H9 (cell line): ENCODE results near the gene SP3. TPM values are rescaled to one million over a fixed set of nuclear protein-coding genes. Genes with fewer than 3 reads are reported as not detected.

Source experiments
- DNase-seq: peaks from one replicate; pipeline ENCODE4 v3.0.0-alpha.2; 2017
- H2AFZ ChIP-seq: one replicate; pipeline ENCODE4 v1.6.1; 2013; ENCODE audit warnings: mild to moderate bottlenecking, low read length, control low read depth, moderate library complexity
- H2AK5ac ChIP-seq: 2 replicates; pipeline ENCODE4 v1.6.1; 2013; ENCODE audit warnings: low read length, control low read depth, mixed read lengths; ENCODE audit not compliant: insufficient read length
- H2BK120ac ChIP-seq: one replicate; pipeline ENCODE4 v1.6.1; 2013; ENCODE audit warnings: low read depth, mild to moderate bottlenecking, low read length, control low read depth, inconsistent platforms; ENCODE audit not compliant: poor library complexity, severe bottlenecking
- H2BK12ac ChIP-seq: 2 replicates; pipeline ENCODE4 v1.6.1; 2013; ENCODE audit warnings: low read length, control low read depth, mixed read lengths, low read depth; ENCODE audit not compliant: insufficient read length
- H2BK15ac ChIP-seq: 2 replicates; pipeline ENCODE4 v1.6.1; 2013; ENCODE audit warnings: low read depth, low read length, control low read depth
- H2BK20ac ChIP-seq: one replicate; pipeline ENCODE4 v1.6.1; 2013; ENCODE audit warnings: low read depth, mild to moderate bottlenecking, low read length, control low read depth, inconsistent platforms; ENCODE audit not compliant: poor library complexity, severe bottlenecking
- H2BK5ac ChIP-seq: 2 replicates; pipeline ENCODE4 v1.6.1; 2013; ENCODE audit warnings: low read length, control low read depth, mixed read lengths; ENCODE audit not compliant: insufficient read length
- H3K14ac ChIP-seq: 2 replicates; pipeline ENCODE4 v1.6.1; 2013; ENCODE audit warnings: low read length, control low read depth; ENCODE audit not compliant: insufficient read depth
- H3K18ac ChIP-seq: 2 replicates; pipeline ENCODE4 v1.6.1; 2013; ENCODE audit warnings: low read depth, mild to moderate bottlenecking, mixed read lengths, low read length, control low read depth; ENCODE audit not compliant: insufficient read length
- H3K23ac ChIP-seq: 2 replicates; pipeline ENCODE4 v1.6.1; 2013; ENCODE audit warnings: low read length, control low read depth, mixed read lengths, low read depth; ENCODE audit not compliant: insufficient read length
- H3K23me2 ChIP-seq: 2 replicates; pipeline ENCODE4 v1.6.1; 2013; ENCODE audit warnings: low read depth, mild to moderate bottlenecking, mixed read lengths, low read length, control low read depth; ENCODE audit not compliant: insufficient read length, poor library complexity, severe bottlenecking
- H3K27ac ChIP-seq: 2 replicates; pipeline ENCODE4 v1.5.1; 2013; ENCODE audit warnings: low read length, control low read depth, mixed read lengths, low read depth; ENCODE audit not compliant: insufficient read length
- H3K27me3 ChIP-seq: 2 replicates; pipeline ENCODE4 v1.6.1; 2013; ENCODE audit warnings: low read length, control low read depth, inconsistent platforms; ENCODE audit not compliant: insufficient read depth
- H3K4ac ChIP-seq: 2 replicates; pipeline ENCODE4 v1.6.1; 2013; ENCODE audit warnings: low read depth, mild to moderate bottlenecking, control low read depth, inconsistent platforms, low read length, moderate library complexity
- H3K4me1 ChIP-seq: 2 replicates; pipeline ENCODE4 v1.6.1; 2013; ENCODE audit warnings: low read length, control low read depth, inconsistent platforms; ENCODE audit not compliant: insufficient read depth
- H3K4me2 ChIP-seq: 2 replicates; pipeline ENCODE4 v1.6.1; 2013; ENCODE audit warnings: low read length, control low read depth, mixed read lengths; ENCODE audit not compliant: insufficient read length, insufficient read depth
- H3K56ac ChIP-seq: 2 replicates; pipeline ENCODE4 v1.6.1; 2013; ENCODE audit warnings: low read depth, mild to moderate bottlenecking, mixed read lengths, low read length, control low read depth; ENCODE audit not compliant: insufficient read length
- H3K79me1 ChIP-seq: 2 replicates; pipeline ENCODE4 v1.6.1; 2013; ENCODE audit warnings: low read depth, mild to moderate bottlenecking, moderate library complexity, low read length, control low read depth, inconsistent platforms; ENCODE audit not compliant: insufficient read depth, poor library complexity, severe bottlenecking
- H3K79me2 ChIP-seq: 2 replicates; pipeline ENCODE4 v1.6.1; 2013; ENCODE audit warnings: low read length, control low read depth, inconsistent platforms; ENCODE audit not compliant: insufficient read depth
- H3K9ac ChIP-seq: 2 replicates; pipeline ENCODE4 v1.6.1; 2013; ENCODE audit warnings: low read length, control low read depth, mixed read lengths; ENCODE audit not compliant: insufficient read length; ENCODE audit errors: extremely low read depth
- H3K9me3 ChIP-seq: one replicate; pipeline ENCODE4 v1.6.1; 2013; ENCODE audit warnings: low read depth, low read length, inconsistent platforms; ENCODE audit not compliant: control insufficient read depth
- H3T11ph ChIP-seq: one replicate; pipeline ENCODE4 v1.6.1; 2013; ENCODE audit warnings: mild to moderate bottlenecking, low read length, control low read depth, inconsistent platforms
- H4K20me1 ChIP-seq: one replicate; pipeline ENCODE4 v1.6.1; 2013; ENCODE audit not compliant: control insufficient read depth, insufficient read length, insufficient read depth
- H4K5ac ChIP-seq: 2 replicates; pipeline ENCODE4 v1.6.1; 2013; ENCODE audit warnings: low read depth, mild to moderate bottlenecking, mixed read lengths, low read length, control low read depth; ENCODE audit not compliant: insufficient read length
- H4K8ac ChIP-seq: replicated peaks from 2 replicates; pipeline ENCODE4 v1.6.1; 2013; ENCODE audit warnings: low read length, control low read depth, mixed read lengths, low read depth; ENCODE audit not compliant: insufficient read length
- H4K91ac ChIP-seq: 2 replicates; pipeline ENCODE4 v1.6.1; 2013; ENCODE audit warnings: low read depth, mild to moderate bottlenecking, moderate library complexity, mixed read lengths, low read length, control low read depth; ENCODE audit not compliant: insufficient read length
- H3K27ac Mint-ChIP-seq, 3 experiments: 2 replicates in 2 of 3; 3 replicates in 1 of 3; pipeline ENCODE4 v1.8.0; 2020 to 2021; ENCODE audit warnings: mixed read lengths in 3 of 3, mild to moderate bottlenecking in 1 of 3, moderate library complexity in 1 of 3
- H3K27me3 Mint-ChIP-seq: 2 replicates; pipeline ENCODE4 v1.8.0; 2021; ENCODE audit warnings: low read depth, mild to moderate bottlenecking, moderate library complexity, mixed read lengths
- H3K36me3 Mint-ChIP-seq, 3 experiments: 2 replicates in 2 of 3; 3 replicates in 1 of 3; pipeline ENCODE4 v1.8.0; 2020 to 2021; ENCODE audit warnings: low read depth in 3 of 3, mixed read lengths in 3 of 3; ENCODE audit not compliant: insufficient read depth in 1 of 3
- H3K4me1 Mint-ChIP-seq, 2 experiments: 2 replicates each; pipeline ENCODE4 v1.8.0; 2020; ENCODE audit warnings: mixed read lengths in 2 of 2
- H3K4me3 Mint-ChIP-seq, 2 experiments: 2 replicates in 1 of 2; 3 replicates in 1 of 2; pipeline ENCODE4 v1.8.0; 2020 to 2021; ENCODE audit warnings: mild to moderate bottlenecking in 2 of 2, mixed read lengths in 2 of 2, moderate library complexity in 1 of 2
- H3K9me3 Mint-ChIP-seq, 2 experiments: 2 replicates in 1 of 2; 3 replicates in 1 of 2; pipeline ENCODE4 v1.8.0; 2020; ENCODE audit warnings: mild to moderate bottlenecking in 2 of 2, mixed read lengths in 2 of 2, moderate library complexity in 1 of 2
- CTCF ChIP-seq: fragments of 200-600 bp; sonication (generic); conservative IDR thresholded peaks from 3 replicates; pipeline ENCODE4 v1.8.0; 2021; ENCODE audit warnings: antibody characterized with exemption, mild to moderate bottlenecking
- WGBS: extraction: QIAGEN DNeasy Blood & Tissue Kit; methylation state at CpG from one replicate; pipeline ENCODE4 v1.1.7; 2013; ENCODE audit warnings: missing lambda C conversion rate, low lambda C conversion rate, mixed read lengths; ENCODE audit not compliant: insufficient read length; ENCODE audit errors: extremely low coverage; 5-methylcytosine and 5-hydroxymethylcytosine counted together
- total RNA-seq: library from RNA; stranded (reverse); gene quantifications from 2 replicates; pipeline ENCODE4 v1.2.1, GENCODE V29; 2021

Gene SP3
- total RNA-seq, 1 experiment from 2014 or later: 86.3 TPM

GRCh38 chr2:173952267-173953046, 12.7 kb downstream of the SP3 start:
- Histone ChIP-seq H3K14ac (no peak overlapping the region), H3K27ac (no peak overlapping the region), H2BK5ac (no peak overlapping the region), H4K91ac (no peak overlapping the region), H3K9ac (no peak overlapping the region), H3T11ph (no peak overlapping the region), H3K23ac (no peak overlapping the region), H3K4me2 (no peak overlapping the region), H3K23me2 (no peaks in the 10 kb centered on the region), H2BK12ac (no peak overlapping the region), H2BK15ac (no peak overlapping the region), H4K5ac (no peak overlapping the region), H3K9me3 (no peaks in the 10 kb centered on the region), H4K8ac (no peak overlapping the region), H3K79me2 (peaks cover 29% of the 10 kb centered on the region; the same call in 1 of the 2 replicates), H2BK20ac (no peak overlapping the region), H3K27me3 (no peaks in the 10 kb centered on the region), H2AK5ac (no peak overlapping the region), H2AFZ (no peak overlapping the region), H3K79me1 (no peaks in the 10 kb centered on the region), H3K4me1 (no peaks in the 10 kb centered on the region; the same call in 1 of the 2 replicates), H3K56ac (no peak overlapping the region), H2BK120ac (no peak overlapping the region), H3K4ac (no peak overlapping the region), H3K18ac (no peak overlapping the region), H4K20me1 (no peaks in the 10 kb centered on the region)
- peaks cover 16 to 17% of the 10 kb centered on the region in 2 experiments for H3K4me1 Mint-ChIP-seq
- H3K27ac Mint-ChIP-seq: no peak overlapping the region
- TF ChIP-seq CTCF: peak; percentile 37; the same call in 2 of the 3 replicates
- H3K4me3 Mint-ChIP-seq: no peak overlapping the region
- H3K27me3 Mint-ChIP-seq: no peaks in the 10 kb centered on the region
- H3K9me3 Mint-ChIP-seq: peaks cover 3 to 5% of the 10 kb centered on the region in 2 experiments; a peak in 4 of 5 replicates
- WGBS: no CpG with 5 or more reads among the region's 5 CpGs
- H3K36me3 Mint-ChIP-seq: peaks cover 42 to 50% (median 47%) of the 10 kb centered on the region in 3 experiments
- DNase-seq: no peak
